Dedifferentiated amniotic fluid mesenchymal stem cell (primary cell): ENCODE data around the gene SCN1B.
"Not testable (repeated sequence)": the region's sequence is repeated elsewhere in the genome, so short reads cannot be mapped to it uniquely, and the experiment has no call there.

ENCODE experiments used
- DNase-seq: peaks from one replicate; pipeline ENCODE4 v3.0.0-alpha.2; 2016; ENCODE audit errors: extremely low spot score

SCN1B gene

GRCh38 chr19:35037716-35038622, 7.7 kb downstream of the SCN1B start:
- DNase-seq, result no peak

GRCh38 chr19:35038623-35039512, 8.6 kb downstream of the SCN1B start:
- no peak for DNase-seq

GRCh38 chr19:35039881-35040825, 9.9 kb downstream of the SCN1B start:
- no peak for DNase-seq

- DNase-seq, result no peak
These were observed 10.7 kb downstream of the SCN1B start for GRCh38 chr19:35040826-35041547.

GRCh38 chr19:35041548-35042055, 11.3 kb downstream of the SCN1B start, which contains the start of gene HPN:
TSS of gene HPN (plus strand) at chr19:35041721. CDS start at chr19:35042507, 786 bp downstream.
- no peak for DNase-seq

GRCh38 chr19:35042056-35042730, 11.9 kb downstream of the SCN1B start:
- no peak for DNase-seq

GRCh38 chr19:35042954-35043604, 12.8 kb downstream of the SCN1B start:
- DNase-seq, result no peak

GRCh38 chr19:35043906-35044305, 13.6 kb downstream of the SCN1B start:
- no peak for DNase-seq

- DNase-seq, result peak; percentile 18
These were observed 14.2 kb downstream of the SCN1B start for GRCh38 chr19:35044317-35045117.

- no peak for DNase-seq
These were observed 15.5 kb downstream of the SCN1B start for GRCh38 chr19:35045667-35046300.

- DNase-seq, result no peak
These were observed 16.2 kb downstream of the SCN1B start for GRCh38 chr19:35046461-35046860.

- no peak for DNase-seq
These were observed 18.7 kb downstream of the SCN1B start for GRCh38 chr19:35048911-35049411.

- DNase-seq, result no peak
These were observed 19.2 kb downstream of the SCN1B start for GRCh38 chr19:35049456-35049855.

- not testable (repeated sequence) for DNase-seq
These were observed 20.4 kb downstream of the SCN1B start for GRCh38 chr19:35050662-35051061.

GRCh38 chr19:35051268-35051667, 21.0 kb downstream of the SCN1B start:
- not testable (repeated sequence) for DNase-seq

- DNase-seq, result no peak
These were observed 21.5 kb downstream of the SCN1B start for GRCh38 chr19:35051796-35052195.

GRCh38 chr19:35052599-35053190, 22.4 kb downstream of the SCN1B start:
- no peak for DNase-seq
